IPS-20b (cell line): ENCODE measurements around the gene RBM46.

ENCODE experiments used
- H3K27ac ChIP-seq: one replicate; pipeline ENCODE4 v1.5.1; 2013; ENCODE audit warnings: low read length
- H3K27me3 ChIP-seq: 2 replicates; pipeline ENCODE4 v1.6.1; 2013; ENCODE audit warnings: mild to moderate bottlenecking, low read length, inconsistent platforms; ENCODE audit not compliant: insufficient read depth
- H3K36me3 ChIP-seq: 2 replicates; pipeline ENCODE4 v1.6.1; 2013; ENCODE audit warnings: low read depth, mild to moderate bottlenecking, inconsistent platforms, low read length, moderate library complexity; ENCODE audit not compliant: insufficient read depth
- H3K4me1 ChIP-seq: 2 replicates; pipeline ENCODE4 v1.6.1; 2013; ENCODE audit warnings: mild to moderate bottlenecking, control low read depth, inconsistent platforms, low read length, moderate library complexity; ENCODE audit not compliant: insufficient read depth
- H3K4me3 ChIP-seq: 2 replicates; pipeline ENCODE4 v1.5.1; 2013; ENCODE audit warnings: mild to moderate bottlenecking, low read length, inconsistent platforms
- H3K9ac ChIP-seq: 2 replicates; pipeline ENCODE4 v1.6.1; 2013; ENCODE audit warnings: low read depth, mild to moderate bottlenecking, inconsistent platforms, low read length, moderate library complexity
- H3K9me3 ChIP-seq: 2 replicates; pipeline ENCODE4 v1.6.1; 2013; ENCODE audit warnings: mild to moderate bottlenecking, low read depth, low read length, inconsistent platforms; ENCODE audit not compliant: insufficient read depth

The RBM46 gene

GRCh38 chr4:154781126-154781982 lies at the start of gene RBM46:
Gene RBM46, plus strand, starts transcription at chr4:154781272. Its CDS starts 15,481 bp downstream, at chr4:154796753.
- no peak within 1 kb of the TSS for H3K4me3 ChIP-seq
- no peak within 1 kb of the TSS for H3K27ac ChIP-seq
- H3K27me3 ChIP-seq: no peaks in the 10 kb centered on the region
- H3K9ac ChIP-seq: no peak within 1 kb of the TSS; the same call in 1 of the 2 replicates
- H3K36me3 ChIP-seq: no peaks in the 10 kb centered on the region
- H3K9me3 ChIP-seq: no peaks in the 10 kb centered on the region
- no peaks in the 10 kb centered on the region for H3K4me1 ChIP-seq

GRCh38 chr4:154731756-154732155 lies 49.3 kb upstream of the RBM46 start:
- Histone ChIP-seq H3K4me3 (no peak overlapping the region), H3K9me3 (no peaks in the 10 kb centered on the region), H3K36me3 (no peaks in the 10 kb centered on the region), H3K9ac (no peak overlapping the region), H3K27me3 (no peaks in the 10 kb centered on the region), H3K27ac (no peak overlapping the region), H3K4me1 (no peaks in the 10 kb centered on the region)

- H3K4me1 ChIP-seq: no peaks in the 10 kb centered on the region
- H3K36me3 ChIP-seq: no peaks in the 10 kb centered on the region
- H3K9ac ChIP-seq: no peak overlapping the region
- no peak overlapping the region for H3K4me3 ChIP-seq
- H3K27me3 ChIP-seq: no peaks in the 10 kb centered on the region
- no peaks in the 10 kb centered on the region for H3K9me3 ChIP-seq
- no peak overlapping the region for H3K27ac ChIP-seq
Measured at GRCh38 chr4:154732669-154733068, 48.4 kb upstream of the RBM46 start.

GRCh38 chr4:154736770-154737169 lies 44.3 kb upstream of the RBM46 start:
- Histone ChIP-seq H3K9me3 (no peaks in the 10 kb centered on the region), H3K4me3 (no peak overlapping the region), H3K27me3 (peaks cover 26% of the 10 kb centered on the region), H3K27ac (no peak overlapping the region), H3K4me1 (peaks cover 35% of the 10 kb centered on the region; the same call in 1 of the 2 replicates), H3K9ac (no peak overlapping the region), H3K36me3 (no peaks in the 10 kb centered on the region)

- Histone ChIP-seq H3K9ac (no peak overlapping the region), H3K27ac (no peak overlapping the region), H3K4me3 (no peak overlapping the region; the same call in 1 of the 2 replicates), H3K9me3 (no peaks in the 10 kb centered on the region), H3K4me1 (peaks cover 40% of the 10 kb centered on the region; the same call in 1 of the 2 replicates), H3K36me3 (no peaks in the 10 kb centered on the region), H3K27me3 (peaks cover 41% of the 10 kb centered on the region)
Measured at GRCh38 chr4:154738426-154738825, 42.6 kb upstream of the RBM46 start.

- peak overlapping the region; percentile 10; the same call in 1 of the 2 replicates for H3K4me3 ChIP-seq
- no peak overlapping the region for H3K9ac ChIP-seq
- no peak overlapping the region for H3K27ac ChIP-seq
- peaks cover 48% of the 10 kb centered on the region for H3K27me3 ChIP-seq
- H3K36me3 ChIP-seq: no peaks in the 10 kb centered on the region
- H3K4me1 ChIP-seq: peaks cover 40% of the 10 kb centered on the region; the same call in 1 of the 2 replicates
- no peaks in the 10 kb centered on the region for H3K9me3 ChIP-seq
Measured at GRCh38 chr4:154739111-154739510, 42.0 kb upstream of the RBM46 start.

- Histone ChIP-seq H3K27ac (no peak overlapping the region), H3K36me3 (no peaks in the 10 kb centered on the region), H3K9ac (no peak overlapping the region), H3K27me3 (peaks cover 62% of the 10 kb centered on the region), H3K4me3 (peak overlapping the region; percentile 69), H3K9me3 (no peaks in the 10 kb centered on the region), H3K4me1 (peaks cover 44% of the 10 kb centered on the region; the same call in 1 of the 2 replicates)
Measured at GRCh38 chr4:154740462-154740861, 40.6 kb upstream of the RBM46 start.

- Histone ChIP-seq H3K4me3 (peak overlapping the region; percentile 69), H3K9ac (peak overlapping the region; percentile 17; the same call in 1 of the 2 replicates), H3K4me1 (peaks cover 47% of the 10 kb centered on the region; the same call in 1 of the 2 replicates), H3K9me3 (no peaks in the 10 kb centered on the region), H3K36me3 (no peaks in the 10 kb centered on the region), H3K27me3 (peaks cover 69% of the 10 kb centered on the region), H3K27ac (no peak overlapping the region)
Measured at GRCh38 chr4:154741131-154741665, 39.9 kb upstream of the RBM46 start.

- H3K4me3 ChIP-seq: peak overlapping the region; percentile 69
- H3K9ac ChIP-seq: peak overlapping the region; percentile 50; the same call in 1 of the 2 replicates
- H3K27me3 ChIP-seq: peaks cover 75% of the 10 kb centered on the region
- no peaks in the 10 kb centered on the region for H3K36me3 ChIP-seq
- no peaks in the 10 kb centered on the region for H3K9me3 ChIP-seq
- H3K4me1 ChIP-seq: peaks cover 54% of the 10 kb centered on the region; the same call in 1 of the 2 replicates
- no peak overlapping the region for H3K27ac ChIP-seq
Measured at GRCh38 chr4:154741922-154742850, 38.9 kb upstream of the RBM46 start.

GRCh38 chr4:154743683-154744340 lies 37.3 kb upstream of the RBM46 start, which contains the start of gene LRAT:
Gene LRAT, plus strand, starts transcription at chr4:154744000. Its CDS starts 327 bp downstream, at chr4:154744327.
- H3K4me3 ChIP-seq: peak within 1 kb of the TSS; percentile 93
- peak within 1 kb of the TSS; percentile 67 for H3K9ac ChIP-seq
- peaks cover 47% of the 10 kb centered on the region; the same call in 1 of the 2 replicates for H3K4me1 ChIP-seq
- H3K27ac ChIP-seq: no peak within 1 kb of the TSS
- peaks cover 75% of the 10 kb centered on the region for H3K27me3 ChIP-seq
- H3K9me3 ChIP-seq: no peaks in the 10 kb centered on the region
- H3K36me3 ChIP-seq: peaks cover 8% of the 10 kb centered on the region; the same call in 1 of the 2 replicates
